Activated CD4-positive, alpha-beta T cell treated with anti-CD3 and anti-CD28 coated beads for 24 hours (primary cell): ENCODE measurements around the gene ANKHD1.

Source experiments
- DNase-seq, 2 donors: peaks; one replicate each; pipeline ENCODE4 v3.0.0-alpha.2; 2020; ENCODE audit warnings: low read depth in 2 of 2

ANKHD1 gene, protein sequence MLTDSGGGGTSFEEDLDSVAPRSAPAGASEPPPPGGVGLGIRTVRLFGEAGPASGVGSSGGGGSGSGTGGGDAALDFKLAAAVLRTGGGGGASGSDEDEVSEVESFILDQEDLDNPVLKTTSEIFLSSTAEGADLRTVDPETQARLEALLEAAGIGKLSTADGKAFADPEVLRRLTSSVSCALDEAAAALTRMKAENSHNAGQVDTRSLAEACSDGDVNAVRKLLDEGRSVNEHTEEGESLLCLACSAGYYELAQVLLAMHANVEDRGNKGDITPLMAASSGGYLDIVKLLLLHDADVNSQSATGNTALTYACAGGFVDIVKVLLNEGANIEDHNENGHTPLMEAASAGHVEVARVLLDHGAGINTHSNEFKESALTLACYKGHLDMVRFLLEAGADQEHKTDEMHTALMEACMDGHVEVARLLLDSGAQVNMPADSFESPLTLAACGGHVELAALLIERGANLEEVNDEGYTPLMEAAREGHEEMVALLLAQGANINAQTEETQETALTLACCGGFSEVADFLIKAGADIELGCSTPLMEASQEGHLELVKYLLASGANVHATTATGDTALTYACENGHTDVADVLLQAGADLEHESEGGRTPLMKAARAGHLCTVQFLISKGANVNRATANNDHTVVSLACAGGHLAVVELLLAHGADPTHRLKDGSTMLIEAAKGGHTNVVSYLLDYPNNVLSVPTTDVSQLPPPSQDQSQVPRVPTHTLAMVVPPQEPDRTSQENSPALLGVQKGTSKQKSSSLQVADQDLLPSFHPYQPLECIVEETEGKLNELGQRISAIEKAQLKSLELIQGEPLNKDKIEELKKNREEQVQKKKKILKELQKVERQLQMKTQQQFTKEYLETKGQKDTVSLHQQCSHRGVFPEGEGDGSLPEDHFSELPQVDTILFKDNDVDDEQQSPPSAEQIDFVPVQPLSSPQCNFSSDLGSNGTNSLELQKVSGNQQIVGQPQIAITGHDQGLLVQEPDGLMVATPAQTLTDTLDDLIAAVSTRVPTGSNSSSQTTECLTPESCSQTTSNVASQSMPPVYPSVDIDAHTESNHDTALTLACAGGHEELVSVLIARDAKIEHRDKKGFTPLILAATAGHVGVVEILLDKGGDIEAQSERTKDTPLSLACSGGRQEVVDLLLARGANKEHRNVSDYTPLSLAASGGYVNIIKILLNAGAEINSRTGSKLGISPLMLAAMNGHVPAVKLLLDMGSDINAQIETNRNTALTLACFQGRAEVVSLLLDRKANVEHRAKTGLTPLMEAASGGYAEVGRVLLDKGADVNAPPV (N-terminal part only)

GRCh38 chr5:140401362-140402257, at the start of gene ANKHD1:
Gene ANKHD1 (plus strand): TSS chr5:140401833. CDS start chr5:140401968, 135 bp downstream.
- peak; percentile 90 for DNase-seq

- no peak for DNase-seq
Observed at GRCh38 chr5:140355546-140355945, 46.1 kb upstream of the ANKHD1 start.

- no peak for DNase-seq
Observed at GRCh38 chr5:140356853-140357725, 44.5 kb upstream of the ANKHD1 start.

- peak; percentile 53 to 66 for DNase-seq
Observed at GRCh38 chr5:140357726-140358093, 43.9 kb upstream of the ANKHD1 start.

GRCh38 chr5:140358738-140359310, 42.8 kb upstream of the ANKHD1 start:
- no peak for DNase-seq

GRCh38 chr5:140360101-140360500, 41.5 kb upstream of the ANKHD1 start, which contains the start of gene SLC4A9:
Gene SLC4A9 (plus strand): TSS chr5:140360194. CDS start chr5:140360237, 43 bp downstream.
- DNase-seq = no peak

DNA sequence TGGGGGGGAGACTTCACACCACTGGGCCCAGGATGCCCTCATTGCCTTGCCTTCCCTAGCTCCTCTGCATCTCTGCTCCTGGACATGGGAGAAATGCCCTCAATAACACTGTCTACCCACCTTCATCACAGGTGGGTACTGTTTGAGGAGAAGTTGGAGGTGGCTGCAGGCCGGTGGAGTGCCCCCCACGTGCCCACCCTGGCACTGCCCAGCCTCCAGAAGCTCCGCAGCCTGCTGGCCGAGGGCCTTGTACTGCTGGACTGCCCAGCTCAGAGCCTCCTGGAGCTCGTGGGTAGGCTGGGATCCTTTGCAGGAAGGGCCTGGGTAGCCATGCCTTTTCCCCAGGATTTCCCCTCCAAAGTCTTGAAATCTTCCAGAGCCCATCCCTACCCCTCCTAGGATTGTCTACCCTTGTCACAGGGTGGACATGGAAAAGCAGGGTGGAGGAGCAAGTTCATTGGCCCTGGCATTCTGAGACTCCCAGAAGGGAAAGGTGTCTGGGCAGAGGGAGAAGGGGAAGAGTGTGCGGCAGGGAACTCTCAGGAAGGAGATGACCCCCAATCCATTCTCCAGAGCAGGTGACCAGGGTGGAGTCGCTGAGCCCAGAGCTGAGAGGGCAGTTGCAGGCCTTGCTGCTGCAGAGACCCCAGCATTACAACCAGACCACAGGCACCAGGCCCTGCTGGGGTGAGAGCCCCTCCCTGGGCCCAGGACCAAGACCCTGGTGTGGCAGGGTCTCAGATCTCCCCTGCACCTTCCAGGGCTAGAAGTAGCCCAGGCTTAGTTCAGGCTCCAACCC, 40.8 kb upstream of the ANKHD1 start:
- DNase-seq = no peak

- DNase-seq = no peak
Observed at GRCh38 chr5:140361901-140362300, 39.7 kb upstream of the ANKHD1 start.

DNA sequence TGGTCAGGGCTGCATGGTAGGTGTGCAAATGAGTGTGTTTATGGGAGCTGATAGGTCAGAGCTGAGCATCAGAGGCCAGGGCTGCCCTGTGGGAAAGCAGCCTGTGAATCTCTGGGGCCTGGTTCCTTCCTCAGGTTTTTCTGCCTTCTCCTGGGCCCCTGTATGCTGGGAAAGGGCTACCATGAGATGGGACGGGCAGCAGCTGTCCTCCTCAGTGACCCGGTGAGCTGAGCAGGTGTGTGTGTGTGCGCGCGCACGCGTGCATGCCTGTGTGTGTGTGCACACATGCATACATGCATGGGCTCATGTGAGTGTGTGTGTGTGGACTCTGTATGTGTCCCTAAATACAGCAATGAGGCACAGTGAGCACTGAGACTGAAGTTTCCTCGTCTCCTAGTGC, 39.3 kb upstream of the ANKHD1 start:
- no peak for DNase-seq

DNA sequence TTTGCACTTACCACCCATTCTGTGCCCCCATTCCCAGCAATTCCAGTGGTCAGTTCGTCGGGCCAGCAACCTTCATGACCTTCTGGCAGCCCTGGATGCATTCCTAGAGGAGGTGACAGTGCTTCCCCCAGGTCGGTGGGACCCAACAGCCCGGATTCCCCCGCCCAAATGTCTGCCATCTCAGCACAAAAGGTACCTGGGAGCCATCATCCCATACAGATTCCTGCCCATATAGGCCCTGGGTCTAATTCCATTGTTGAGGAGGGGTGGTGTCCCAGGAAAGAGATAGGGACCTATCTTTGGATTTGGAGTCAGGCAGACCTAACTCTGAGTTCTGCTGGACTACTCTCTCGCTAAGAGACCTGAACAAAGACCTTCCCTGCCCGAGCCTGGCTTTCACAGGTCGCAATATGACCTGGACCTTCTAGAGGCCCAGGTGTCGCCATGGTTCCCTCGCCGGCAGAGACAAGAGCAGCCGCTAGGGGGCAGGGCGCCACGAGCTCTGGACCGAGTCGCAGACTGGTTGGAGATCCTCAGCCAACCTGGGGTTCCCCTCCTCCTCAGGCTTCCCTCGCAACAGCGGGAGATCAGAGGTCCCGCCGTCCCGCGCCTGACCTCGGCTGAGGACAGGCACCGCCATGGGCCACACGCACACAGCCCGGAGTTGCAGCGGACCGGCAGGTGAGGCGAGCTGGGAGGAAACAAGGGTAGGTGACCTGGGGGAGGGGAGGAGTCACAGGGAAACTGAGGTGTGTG, 38.6 kb upstream of the ANKHD1 start:
- peak; percentile 82 to 86 for DNase-seq

- no peak for DNase-seq
Observed at GRCh38 chr5:140363631-140364471, 37.8 kb upstream of the ANKHD1 start.

- DNase-seq = no peak
Observed at GRCh38 chr5:140364472-140364765, 37.2 kb upstream of the ANKHD1 start.

DNA sequence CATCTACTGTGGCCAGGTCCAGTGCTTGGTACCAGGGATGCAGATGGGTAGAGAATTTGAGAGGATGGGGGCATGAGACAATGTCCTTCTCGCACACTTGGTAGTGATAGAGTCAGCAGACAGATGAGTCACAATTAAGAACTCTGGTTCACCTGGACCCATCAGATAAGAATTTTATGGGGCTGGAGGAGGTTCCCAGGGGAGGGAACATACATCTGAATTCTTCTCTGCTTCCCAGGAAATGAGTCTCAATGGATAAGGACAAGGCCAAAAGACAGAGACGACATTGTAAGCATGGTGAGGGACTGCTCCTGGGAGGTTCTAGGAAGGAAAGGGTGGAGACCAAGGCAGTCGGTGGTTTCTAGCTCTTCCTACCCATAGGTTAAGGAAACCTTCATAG, 36.4 kb upstream of the ANKHD1 start:
- no peak for DNase-seq

DNA sequence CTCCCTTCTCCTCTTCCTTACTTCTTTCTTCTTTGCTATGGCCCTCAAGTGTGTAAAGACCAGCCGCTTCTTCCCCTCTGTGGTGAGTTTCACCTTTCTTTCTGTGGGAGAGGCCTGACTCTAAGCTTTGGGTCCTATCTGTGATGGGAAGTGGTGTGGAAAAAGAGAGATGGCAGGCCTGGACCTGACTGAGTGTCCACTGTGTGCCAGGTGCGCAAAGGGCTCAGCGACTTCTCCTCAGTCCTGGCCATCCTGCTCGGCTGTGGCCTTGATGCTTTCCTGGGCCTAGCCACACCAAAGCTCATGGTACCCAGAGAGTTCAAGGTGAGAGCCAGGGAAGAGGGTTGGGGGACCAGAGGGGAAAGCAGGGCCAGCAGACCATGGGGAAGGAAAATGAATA, 35.7 kb upstream of the ANKHD1 start:
- no peak for DNase-seq

GRCh38 chr5:140366589-140367255, 34.9 kb upstream of the ANKHD1 start:
- no peak for DNase-seq

GRCh38 chr5:140367256-140368013, 34.2 kb upstream of the ANKHD1 start:
- DNase-seq = no peak
